T-helper 17 cell (primary cell): ENCODE measurements around the gene TAX1BP3. TPM values are rescaled to one million over a fixed set of nuclear protein-coding genes. Genes with fewer than 3 reads are reported as not detected.

Source experiments
- ATAC-seq: fragments of 150-1000 bp; cut with Tn5 transposase; 2 replicates; pipeline ENCODE4 v1.10.0; 2021; ENCODE audit warnings: mild to moderate bottlenecking, moderate library complexity
- DNase-seq, 3 donors: peaks; one replicate each; pipeline versions ENCODE4 v3.0.0 to v3.0.0-alpha.2; 2020 to 2021
- H3K9me3 ChIP-seq: one replicate; pipeline ENCODE4 v1.7.0; 2013; ENCODE audit warnings: low read length, mild to moderate bottlenecking; ENCODE audit not compliant: control insufficient read depth, poor library complexity, severe bottlenecking
- H3K27ac Mint-ChIP-seq: one replicate; pipeline ENCODE4 v1.8.0; 2022; ENCODE audit warnings: mild to moderate bottlenecking, moderate library complexity, mixed read lengths
- H3K27me3 Mint-ChIP-seq: one replicate; pipeline ENCODE4 v1.8.0; 2022; ENCODE audit warnings: mixed read lengths
- H3K36me3 Mint-ChIP-seq: one replicate; pipeline ENCODE4 v1.8.0; 2022; ENCODE audit warnings: low read depth, mixed read lengths
- H3K4me1 Mint-ChIP-seq: one replicate; pipeline ENCODE4 v1.8.0; 2022; ENCODE audit warnings: mild to moderate bottlenecking, mixed read lengths
- H3K4me3 Mint-ChIP-seq: one replicate; pipeline ENCODE4 v1.8.0; 2022; ENCODE audit warnings: mild to moderate bottlenecking, moderate library complexity, mixed read lengths
- total RNA-seq, 4 donors: library from RNA in 2 of 4; stranded (reverse) in 2 of 4; gene quantifications; one replicate each; pipeline ENCODE4 v1.2.3 and lab custom pipeline; 2022 to 2026

The TAX1BP3 gene
- total RNA-seq, 2 donors from 2014 or later, result 9.1 to 32.9 TPM

- peaks cover 14% of the 10 kb centered on the region for H3K4me1 Mint-ChIP-seq
- H3K9me3 ChIP-seq, result no peaks in the 10 kb centered on the region
- DNase-seq, result no peak
- no peak overlapping the region for H3K27ac Mint-ChIP-seq
- ATAC-seq, result no peak
- H3K36me3 Mint-ChIP-seq, result no peaks in the 10 kb centered on the region
- H3K27me3 Mint-ChIP-seq, result no peaks in the 10 kb centered on the region
- no peak overlapping the region for H3K4me3 Mint-ChIP-seq
These were observed 26.5 kb downstream of the TAX1BP3 start for GRCh38 chr17:3641717-3642486.

DNA sequence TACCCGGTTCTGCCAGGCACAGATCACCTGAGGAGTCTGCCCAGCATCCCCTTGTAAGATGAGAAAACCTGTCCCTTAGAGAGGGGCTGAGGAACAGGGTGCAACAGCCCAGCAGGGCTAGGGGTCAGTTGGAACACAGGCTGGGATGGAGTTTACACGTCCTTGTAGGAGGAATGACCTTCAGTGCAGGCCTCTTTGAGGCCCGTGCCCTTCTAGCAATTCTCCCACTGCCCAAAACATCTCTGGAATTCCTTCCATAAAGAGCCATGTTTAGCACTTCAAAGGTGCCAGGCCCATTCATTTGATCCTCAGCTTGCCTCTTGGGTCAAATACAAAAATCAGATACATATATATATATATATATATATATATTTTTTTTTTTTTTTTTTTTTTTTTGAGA lies 27.4 kb downstream of the TAX1BP3 start:
- Mint-ChIP-seq H3K27ac (no peak overlapping the region), H3K4me1 (peaks cover 14% of the 10 kb centered on the region)
- no peak for DNase-seq

GRCh38 chr17:3639981-3640596 lies 28.3 kb downstream of the TAX1BP3 start:
- Mint-ChIP-seq H3K27me3 (no peaks in the 10 kb centered on the region), H3K27ac (no peak overlapping the region), H3K4me1 (peaks cover 15% of the 10 kb centered on the region), H3K36me3 (no peaks in the 10 kb centered on the region), H3K4me3 (no peak overlapping the region)
- H3K9me3 ChIP-seq, result no peaks in the 10 kb centered on the region
- ATAC-seq, result no peak
- DNase-seq, result no peak

More for the DNA sequence above, 27.4 kb downstream of the TAX1BP3 start:
- Mint-ChIP-seq H3K27me3 (no peaks in the 10 kb centered on the region), H3K36me3 (no peaks in the 10 kb centered on the region), H3K4me3 (no peak overlapping the region)
- H3K9me3 ChIP-seq, result no peaks in the 10 kb centered on the region
- ATAC-seq, result no peak

DNA sequence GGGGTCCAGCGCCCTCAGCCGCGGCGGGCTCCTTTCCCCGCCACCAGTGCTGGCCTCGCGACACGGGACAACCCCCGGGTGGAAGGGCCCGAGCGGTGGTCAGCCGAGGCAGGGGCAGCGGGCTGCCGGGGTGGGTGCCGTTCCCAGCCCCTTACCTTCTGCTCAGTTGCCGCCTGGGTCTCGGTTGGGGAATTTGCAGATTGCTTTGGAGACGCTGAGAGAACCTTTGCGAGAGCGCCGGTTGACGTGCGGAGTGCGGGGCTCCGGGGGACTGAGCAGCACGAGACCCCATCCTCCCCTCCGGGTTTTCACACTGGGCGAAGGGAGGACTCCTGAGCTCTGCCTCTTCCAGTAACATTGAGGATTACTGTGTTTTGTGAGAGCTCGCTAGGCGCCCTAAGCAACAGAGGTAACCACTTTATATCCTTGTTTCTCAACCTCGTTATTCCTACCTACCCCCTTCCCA lies 31.4 kb downstream of the TAX1BP3 start:
- peak overlapping the region; percentile 95 for H3K4me3 Mint-ChIP-seq
- H3K36me3 Mint-ChIP-seq, result no peaks in the 10 kb centered on the region
- no peak for DNase-seq
- peaks cover 23% of the 10 kb centered on the region for H3K4me1 Mint-ChIP-seq
- H3K9me3 ChIP-seq, result no peaks in the 10 kb centered on the region
- H3K27me3 Mint-ChIP-seq, result no peaks in the 10 kb centered on the region
- no peak for ATAC-seq
- H3K27ac Mint-ChIP-seq, result peak overlapping the region; percentile 92

- Mint-ChIP-seq H3K4me1 (peaks cover 23% of the 10 kb centered on the region), H3K36me3 (no peaks in the 10 kb centered on the region), H3K4me3 (peak within 1 kb of the TSS; percentile 95), H3K27ac (peak within 1 kb of the TSS; percentile 92), H3K27me3 (no peaks in the 10 kb centered on the region)
- peak; percentile 91 to 95 (median 93) for DNase-seq
- ATAC-seq, result peak; percentile 98
- no peaks in the 10 kb centered on the region for H3K9me3 ChIP-seq
These were observed 32.0 kb downstream of the TAX1BP3 start, which contains the start of the genes CTNS and SHPK for GRCh38 chr17:3636154-3636907. Gene CTNS, plus strand, starts transcription at chr17:3636760. Its CDS starts 3,447 bp downstream, at chr17:3640207. Gene SHPK, minus strand, starts transcription at chr17:3636250. Its CDS starts 31 bp downstream, at chr17:3636219.

GRCh38 chr17:3635474-3636153 lies 32.8 kb downstream of the TAX1BP3 start:
- no peaks in the 10 kb centered on the region for H3K9me3 ChIP-seq
- peaks cover 25% of the 10 kb centered on the region for H3K4me1 Mint-ChIP-seq
- no peaks in the 10 kb centered on the region for H3K36me3 Mint-ChIP-seq
- peak; percentile 20 for ATAC-seq
- H3K4me3 Mint-ChIP-seq, result peak overlapping the region; percentile 95
- no peaks in the 10 kb centered on the region for H3K27me3 Mint-ChIP-seq
- no peak for DNase-seq
- H3K27ac Mint-ChIP-seq, result peak overlapping the region; percentile 92

DNA sequence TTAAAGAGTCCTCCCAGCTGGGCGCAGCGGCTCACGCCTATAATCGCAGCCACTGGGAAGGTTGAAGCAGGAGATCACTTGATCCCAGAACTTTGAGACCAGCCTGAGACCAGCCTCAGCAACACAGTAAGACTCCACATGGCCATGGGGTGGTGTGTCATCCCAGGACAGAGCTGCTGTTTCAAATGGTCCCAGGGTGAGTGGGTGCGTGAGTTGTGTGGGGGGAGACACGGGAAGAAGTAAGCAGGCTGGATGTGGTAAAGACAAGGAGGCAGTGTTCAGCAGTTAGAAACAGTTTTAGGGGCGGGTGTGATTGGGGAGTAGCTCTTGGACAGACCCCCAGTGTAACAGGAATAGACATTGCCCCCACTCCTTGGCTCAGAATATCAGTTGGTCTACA lies 36.1 kb downstream of the TAX1BP3 start:
- Mint-ChIP-seq H3K27ac (no peak overlapping the region), H3K36me3 (peaks cover under 1% of the 10 kb centered on the region), H3K27me3 (no peaks in the 10 kb centered on the region), H3K4me1 (peaks cover 18% of the 10 kb centered on the region), H3K4me3 (no peak overlapping the region)
- H3K9me3 ChIP-seq, result no peaks in the 10 kb centered on the region
- ATAC-seq, result no peak
- DNase-seq, result no peak

DNA sequence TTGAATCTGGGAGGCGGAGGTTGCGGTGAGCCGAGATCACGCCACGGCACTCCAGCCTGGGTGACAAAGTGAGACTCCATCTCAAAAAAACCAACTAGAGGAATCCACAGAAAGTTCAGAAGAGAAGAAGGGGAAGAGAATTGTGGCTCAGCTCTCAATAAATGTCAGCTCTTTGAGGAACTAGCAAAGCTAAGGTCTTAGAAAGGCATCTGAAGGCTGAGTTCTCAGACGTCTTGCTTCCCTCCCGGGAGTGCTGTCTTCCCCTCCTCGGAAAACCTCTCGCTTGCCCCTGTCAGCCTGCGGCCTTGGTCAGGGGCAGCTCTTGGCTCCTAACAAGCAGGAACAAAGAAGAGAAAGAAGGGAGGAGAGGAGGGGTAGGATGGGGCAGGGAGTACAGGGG lies 37.6 kb downstream of the TAX1BP3 start:
- Mint-ChIP-seq H3K27ac (no peak overlapping the region), H3K4me1 (peaks cover 16% of the 10 kb centered on the region), H3K36me3 (peaks cover 5% of the 10 kb centered on the region), H3K27me3 (no peaks in the 10 kb centered on the region), H3K4me3 (no peak overlapping the region)
- ATAC-seq, result no peak
- H3K9me3 ChIP-seq, result no peaks in the 10 kb centered on the region
- no peak for DNase-seq

- DNase-seq (no peak), ATAC-seq (no peak)
- Mint-ChIP-seq H3K4me3 (no peak overlapping the region), H3K27me3 (no peaks in the 10 kb centered on the region), H3K36me3 (peaks cover 11% of the 10 kb centered on the region), H3K4me1 (peaks cover 7% of the 10 kb centered on the region), H3K27ac (no peak overlapping the region)
- no peaks in the 10 kb centered on the region for H3K9me3 ChIP-seq
These were observed 40.6 kb downstream of the TAX1BP3 start for GRCh38 chr17:3627769-3628167.

GRCh38 chr17:3626831-3627768 lies 41.3 kb downstream of the TAX1BP3 start:
- no peak for DNase-seq
- no peak for ATAC-seq
- H3K4me3 Mint-ChIP-seq, result no peak overlapping the region
- H3K27ac Mint-ChIP-seq, result no peak overlapping the region
- H3K36me3 Mint-ChIP-seq, result peaks cover 11% of the 10 kb centered on the region
- no peaks in the 10 kb centered on the region for H3K27me3 Mint-ChIP-seq
- H3K9me3 ChIP-seq, result no peaks in the 10 kb centered on the region
- H3K4me1 Mint-ChIP-seq, result peaks cover 5% of the 10 kb centered on the region

- Mint-ChIP-seq H3K4me3 (no peak overlapping the region), H3K36me3 (peaks cover 13% of the 10 kb centered on the region), H3K4me1 (peaks cover 2% of the 10 kb centered on the region)
These were observed 45.3 kb downstream of the TAX1BP3 start for GRCh38 chr17:3622977-3623594.

More at GRCh38 chr17:3622977-3623594, 45.3 kb downstream of the TAX1BP3 start:
- no peaks in the 10 kb centered on the region for H3K27me3 Mint-ChIP-seq
- no peaks in the 10 kb centered on the region for H3K9me3 ChIP-seq
- DNase-seq (no peak), ATAC-seq (no peak)
- no peak overlapping the region for H3K27ac Mint-ChIP-seq
